HL-60 (cell line): ENCODE data around the gene EFNB1.

Source experiments
- DNase-seq, 2 experiments: peaks; one replicate each; pipeline ENCODE4 v3.0.0-alpha.2; 2010 to 2020; ENCODE audit warnings: low read depth in 1 of 2, low spot score in 1 of 2
- H3K27ac ChIP-seq: fragments of 250-450 bp; sonication (Bioruptor Pico); replicated peaks from 2 replicates; pipeline ENCODE4 v1.5.1; 2020; ENCODE audit warnings: mild to moderate bottlenecking, moderate library complexity
- H3K27me3 ChIP-seq: fragments of 250-450 bp; sonication (Bioruptor Pico); 2 replicates; pipeline ENCODE4 v1.5.1; 2021; ENCODE audit warnings: mild to moderate bottlenecking, moderate library complexity; ENCODE audit not compliant: insufficient read depth, poor library complexity, severe bottlenecking
- H3K4me3 ChIP-seq: replicated peaks from 2 replicates; pipeline ENCODE4 v1.5.1; 2011; ENCODE audit warnings: mild to moderate bottlenecking, control low read depth, low read length; ENCODE audit not compliant: insufficient read depth
- CTCF ChIP-seq: IDR thresholded peaks from one replicate; pipeline ENCODE4 v1.5.1; 2011; ENCODE audit warnings: low read length, control low read depth, inconsistent platforms; ENCODE audit not compliant: insufficient read depth
- GABPA ChIP-seq: IDR thresholded peaks from 2 replicates; pipeline ENCODE4 v1.6.1; 2012; ENCODE audit warnings: low read depth
- POLR2AphosphoS5 ChIP-seq: IDR thresholded peaks from 2 replicates; pipeline ENCODE4 v1.6.1; 2012; ENCODE audit warnings: low read depth
- REST ChIP-seq: IDR thresholded peaks from 2 replicates; pipeline ENCODE4 v1.6.1; 2012; ENCODE audit warnings: low read depth; ENCODE audit not compliant: insufficient replicate concordance
- SPI1 ChIP-seq: IDR thresholded peaks from 2 replicates; pipeline ENCODE4 v1.6.1; 2012; ENCODE audit warnings: low read depth, mild to moderate bottlenecking, borderline replicate concordance

Gene EFNB1

GRCh38 chrX:68831405-68832100 is 2.7 kb downstream of the EFNB1 start:
- Histone ChIP-seq H3K27me3 (no peaks in the 10 kb centered on the region), H3K27ac (no peak overlapping the region), H3K4me3 (no peak overlapping the region)
- TF ChIP-seq CTCF (no peak), GABPA (no peak)
- no peak for DNase-seq

GRCh38 chrX:68832101-68832416 is 3.2 kb downstream of the EFNB1 start:
- Histone ChIP-seq H3K27ac (no peak overlapping the region), H3K4me3 (no peak overlapping the region), H3K27me3 (no peaks in the 10 kb centered on the region)
- peak in 1 of 2 experiments; percentile 72 for DNase-seq
- TF ChIP-seq REST: no peak
- TF ChIP-seq POLR2AphosphoS5: no peak
- TF ChIP-seq CTCF: no peak
- TF ChIP-seq GABPA: no peak
- TF ChIP-seq SPI1: peak; percentile 77

GRCh38 chrX:68832516-68833447 is 4.0 kb downstream of the EFNB1 start:
- DNase-seq: no peak
- Histone ChIP-seq H3K4me3 (no peak overlapping the region), H3K27ac (no peak overlapping the region), H3K27me3 (no peaks in the 10 kb centered on the region)
- TF ChIP-seq GABPA (no peak), REST (no peak), POLR2AphosphoS5 (no peak)

DNA sequence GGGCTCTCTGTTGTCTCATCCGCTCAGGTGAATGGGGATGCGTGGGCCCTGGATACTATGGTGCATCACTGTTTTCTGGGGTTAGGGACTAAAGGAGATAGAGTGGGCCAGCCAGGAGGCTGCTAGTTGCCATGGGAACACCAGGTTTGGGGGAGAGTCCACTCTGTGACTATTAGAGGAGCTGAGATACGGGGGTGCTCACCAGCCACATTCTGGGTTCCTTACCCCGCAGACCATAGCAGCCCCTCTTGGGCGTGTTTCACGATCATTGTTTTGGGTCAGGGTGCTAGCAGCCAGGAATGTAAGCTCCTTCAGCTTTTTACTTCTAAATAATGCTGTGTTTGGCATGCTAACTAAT is 4.6 kb downstream of the EFNB1 start:
- TF ChIP-seq POLR2AphosphoS5: no peak
- TF ChIP-seq GABPA: no peak
- no peak for TF ChIP-seq SPI1
- no peak for TF ChIP-seq CTCF
- no peak for TF ChIP-seq REST
- Histone ChIP-seq H3K4me3 (no peak overlapping the region), H3K27ac (no peak overlapping the region), H3K27me3 (no peaks in the 10 kb centered on the region)
- DNase-seq: no peak
